BJ (cell line): ENCODE measurements around the gene CTNND2. TPM values are rescaled to one million over a fixed set of nuclear protein-coding genes. Genes with fewer than 3 reads are reported as not detected.

ENCODE experiments used
- CTCF ChIA-PET: fragments of 350-600 bp; formaldehyde crosslinking; extraction: SDS; loops from one replicate; lab custom pipeline; 2021; ENCODE audit warnings: antibody characterized with exemption, inconsistent platforms; lab: Yijun Ruan, JAX
- POLR2A ChIA-PET: fragments of 300-600 bp; sonication (Branson Sonifier 250); formaldehyde crosslinking; extraction: SDS; loops from one replicate; lab custom pipeline; 2021; ENCODE audit warnings: antibody characterized with exemption; lab: Charles Lee
- DNase-seq: peaks from one replicate; pipeline ENCODE4 v3.0.0-alpha.2; 2011; ENCODE audit warnings: low read depth
- H3K27me3 ChIP-seq: 2 replicates; pipeline ENCODE4 v1.6.0; 2011; ENCODE audit warnings: low read length; ENCODE audit not compliant: control insufficient read depth, insufficient read depth
- H3K36me3 ChIP-seq: 2 replicates; pipeline ENCODE4 v1.5.1; 2011; ENCODE audit warnings: low read length; ENCODE audit not compliant: control insufficient read depth, insufficient read depth
- H3K4me3 ChIP-seq: 2 replicates; pipeline ENCODE4 v1.5.1; 2011; ENCODE audit warnings: low read depth, mild to moderate bottlenecking, control low read depth, low read length
- polyA plus RNA-seq: library from polyadenylated mRNA; depleted of rRNA; stranded (reverse); fragments of >200 nt; gene quantifications from 2 replicates; pipeline ENCODE4 v1.2.3, GENCODE V29; 2011
- TF ChIP-seq, protein P1 (sequence below): IDR thresholded peaks from 2 replicates; pipeline ENCODE4 v1.5.1; 2011; ENCODE audit warnings: low read depth, mild to moderate bottlenecking, control low read depth, inconsistent platforms, low read length, moderate library complexity; ENCODE audit not compliant: insufficient read depth

The CTNND2 gene
- polyA plus RNA-seq, 1 experiment, result not detected

GRCh38 chr5:10975945-10976344, 928.3 kb downstream of the CTNND2 start:
- TF ChIP-seq, protein P1, sequence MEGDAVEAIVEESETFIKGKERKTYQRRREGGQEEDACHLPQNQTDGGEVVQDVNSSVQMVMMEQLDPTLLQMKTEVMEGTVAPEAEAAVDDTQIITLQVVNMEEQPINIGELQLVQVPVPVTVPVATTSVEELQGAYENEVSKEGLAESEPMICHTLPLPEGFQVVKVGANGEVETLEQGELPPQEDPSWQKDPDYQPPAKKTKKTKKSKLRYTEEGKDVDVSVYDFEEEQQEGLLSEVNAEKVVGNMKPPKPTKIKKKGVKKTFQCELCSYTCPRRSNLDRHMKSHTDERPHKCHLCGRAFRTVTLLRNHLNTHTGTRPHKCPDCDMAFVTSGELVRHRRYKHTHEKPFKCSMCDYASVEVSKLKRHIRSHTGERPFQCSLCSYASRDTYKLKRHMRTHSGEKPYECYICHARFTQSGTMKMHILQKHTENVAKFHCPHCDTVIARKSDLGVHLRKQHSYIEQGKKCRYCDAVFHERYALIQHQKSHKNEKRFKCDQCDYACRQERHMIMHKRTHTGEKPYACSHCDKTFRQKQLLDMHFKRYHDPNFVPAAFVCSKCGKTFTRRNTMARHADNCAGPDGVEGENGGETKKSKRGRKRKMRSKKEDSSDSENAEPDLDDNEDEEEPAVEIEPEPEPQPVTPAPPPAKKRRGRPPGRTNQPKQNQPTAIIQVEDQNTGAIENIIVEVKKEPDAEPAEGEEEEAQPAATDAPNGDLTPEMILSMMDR, result no peak
- Histone ChIP-seq H3K27me3 (peaks cover 2% of the 10 kb centered on the region; the same call in 1 of the 2 replicates), H3K36me3 (no peaks in the 10 kb centered on the region), H3K4me3 (no peak overlapping the region)
- no peak for DNase-seq
- ChIA-PET CTCF (interaction anchor here (1.2 kb wide), 1 partner anchor 25 kb away, joined by 3 read pairs; no protein-coding TSS in a partner anchor), POLR2A (no interaction called here)

DNA sequence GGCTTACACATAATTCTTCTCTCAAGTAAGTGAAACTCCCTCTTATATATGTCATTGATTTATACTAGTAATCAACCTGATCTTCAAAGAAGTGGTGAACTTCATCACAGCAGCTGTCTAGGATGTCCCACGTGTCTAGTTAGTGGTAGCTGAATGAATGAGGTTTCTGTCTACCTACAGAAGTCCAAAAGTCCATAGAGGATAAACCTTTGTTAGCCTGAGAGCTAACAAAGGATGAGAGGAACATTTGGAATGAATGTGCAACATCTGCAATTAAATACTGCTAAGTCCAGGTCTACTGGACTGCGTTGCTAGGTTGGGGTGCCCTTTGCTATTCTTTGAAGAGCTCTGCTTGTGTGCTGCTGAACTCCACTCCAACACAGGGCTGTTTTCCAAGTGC, 929.4 kb downstream of the CTNND2 start:
- no peaks in the 10 kb centered on the region for H3K36me3 ChIP-seq
- H3K27me3 ChIP-seq, result peaks cover 2% of the 10 kb centered on the region; the same call in 1 of the 2 replicates
- TF ChIP-seq, protein P1, result no peak
- CTCF ChIA-PET, result no interaction called here
- DNase-seq, result no peak
- no peak overlapping the region for H3K4me3 ChIP-seq
- POLR2A ChIA-PET, result no interaction called here

- ChIA-PET POLR2A (no interaction called here), CTCF (no interaction called here)
- Histone ChIP-seq H3K36me3 (no peaks in the 10 kb centered on the region), H3K4me3 (no peak overlapping the region), H3K27me3 (peaks cover 5% of the 10 kb centered on the region; the same call in 1 of the 2 replicates)
- TF ChIP-seq, protein P1, result no peak
- DNase-seq, result no peak
These were observed 930.9 kb downstream of the CTNND2 start for GRCh38 chr5:10973316-10973715.

DNA sequence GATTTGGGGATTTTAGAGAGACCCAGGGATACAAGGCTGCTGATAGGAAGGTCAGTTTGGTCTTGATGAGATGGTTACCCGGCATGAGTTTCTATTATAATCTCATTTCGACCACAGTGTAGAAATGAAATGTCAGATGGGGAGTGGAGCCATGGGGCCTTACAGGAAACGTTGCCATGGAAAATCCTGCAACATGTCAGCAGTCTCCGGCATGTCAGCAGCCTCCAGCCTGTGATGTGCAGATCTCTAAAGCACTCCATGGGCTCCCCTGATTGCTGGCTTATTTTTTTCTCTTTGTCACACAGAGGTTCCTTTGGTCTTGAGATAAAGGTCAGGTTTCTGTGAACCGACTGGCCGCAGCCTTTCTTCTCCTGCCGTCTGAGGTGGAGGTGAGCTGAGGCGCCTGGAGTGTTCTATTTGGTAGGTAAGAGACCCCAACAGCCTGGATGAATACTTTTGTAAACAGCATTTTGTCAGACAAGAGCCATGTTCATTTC, 934.5 kb downstream of the CTNND2 start:
- Histone ChIP-seq H3K4me3 (no peak overlapping the region), H3K36me3 (no peaks in the 10 kb centered on the region), H3K27me3 (peaks cover 7% of the 10 kb centered on the region)
- ChIA-PET CTCF (no interaction called here), POLR2A (no interaction called here)
- TF ChIP-seq, protein P1, result no peak
- DNase-seq, result no peak

DNA sequence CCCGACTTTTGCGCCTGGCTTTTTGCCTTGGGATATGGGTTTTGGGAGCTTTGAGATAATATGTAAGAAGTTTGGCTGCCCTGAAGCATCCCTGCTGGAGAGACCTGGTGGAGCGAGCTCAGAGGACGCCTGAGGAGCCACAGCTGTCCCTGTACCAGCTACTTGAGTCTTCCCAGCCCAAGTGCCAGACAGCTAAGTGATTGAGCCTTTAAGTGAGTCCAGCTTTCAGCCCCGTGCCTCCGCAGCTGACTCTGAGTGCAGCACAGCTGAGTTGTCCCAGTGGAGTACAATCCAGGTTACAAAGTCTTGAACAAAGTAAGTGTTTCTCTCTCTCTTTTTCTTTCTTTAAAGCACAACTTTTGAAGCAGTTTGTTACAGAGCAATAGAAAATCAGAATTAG, 939.4 kb downstream of the CTNND2 start:
- CTCF ChIA-PET, result interaction anchor here (0.6 kb wide), 1 partner anchor 1449 kb away, joined by 3 read pairs; no protein-coding TSS in a partner anchor
- POLR2A ChIA-PET, result no interaction called here

More for the DNA sequence above, 939.4 kb downstream of the CTNND2 start:
- no peak for DNase-seq
- TF ChIP-seq, protein P1, result no peak
- Histone ChIP-seq H3K36me3 (no peaks in the 10 kb centered on the region), H3K4me3 (no peak overlapping the region), H3K27me3 (peaks cover 4% of the 10 kb centered on the region)
